PC-9 (cell line): Measurements from ENCODE around the gene TOR4A.
"Not testable (repeated sequence)": the region's sequence is repeated elsewhere in the genome, so short reads cannot be mapped to it uniquely, and the experiment has no call there.

ENCODE experiments used
- CTCF ChIP-seq: fragments of 200-600 bp; sonication (generic); conservative IDR thresholded peaks from 2 replicates; pipeline ENCODE4 v1.6.1; 2017; ENCODE audit warnings: mixed run types, antibody characterized with exemption, mild to moderate bottlenecking, moderate library complexity
- EZH2 ChIP-seq: fragments of 200-600 bp; sonication (generic); IDR thresholded peaks from 2 replicates; pipeline ENCODE4 v1.8.0; 2017; ENCODE audit warnings: antibody characterized with exemption, low read depth

- TF ChIP-seq EZH2, CTCF: not testable (repeated sequence)
Observed at GRCh38 chr9:137243266-137243625, 34.3 kb upstream of the TOR4A start.
